PC-9 (cell line): Measurements from ENCODE around the gene PIGB. TPM values are rescaled to one million over a fixed set of nuclear protein-coding genes. Genes with fewer than 3 reads are reported as not detected.

Experiments
- BruUV-seq: library from RNA; stranded (reverse); fragments of 400-500 nt; replicated peaks from 2 replicates; lab custom pipeline; 2021; lab: Mats Ljungman, UMichigan
- CTCF ChIA-PET: fragments of 300-600 bp; sonication (Branson Sonifier 250); formaldehyde crosslinking; loops from one replicate; lab custom pipeline; 2022; ENCODE audit warnings: antibody characterized with exemption; lab: Charles Lee
- POLR2A ChIA-PET: fragments of 300-600 bp; sonication (Branson Sonifier 250); formaldehyde crosslinking; loops from one replicate; lab custom pipeline; 2022; ENCODE audit warnings: antibody characterized with exemption; ENCODE audit not compliant: unreplicated experiment; lab: Charles Lee
- DNase-seq, 2 experiments: peaks; one replicate each; pipeline versions ENCODE4 v3.0.0 to v3.0.0-alpha.2; 2015 to 2022; ENCODE audit warnings: mixed read lengths in 1 of 2
- H2AFZ ChIP-seq: fragments of 200-600 bp; sonication (generic); 2 replicates; pipeline ENCODE4 v1.8.1; 2017; ENCODE audit warnings: antibody characterized with exemption
- H3F3A ChIP-seq: fragments of 200-600 bp; sonication (generic); 2 replicates; pipeline ENCODE4 v1.8.1; 2017; ENCODE audit warnings: antibody characterized with exemption, mild to moderate bottlenecking, low read depth; ENCODE audit not compliant: insufficient read depth
- H3K27ac ChIP-seq: fragments of 200-600 bp; sonication (generic); 2 replicates; pipeline ENCODE4 v1.6.1; 2016; ENCODE audit warnings: mixed run types
- H3K27me3 ChIP-seq: fragments of 200-600 bp; sonication (generic); 2 replicates; pipeline ENCODE4 v1.6.1; 2016; ENCODE audit warnings: low read depth, mixed run types; ENCODE audit not compliant: insufficient read depth
- H3K36me3 ChIP-seq: fragments of 200-600 bp; sonication (generic); 2 replicates; pipeline ENCODE4 v1.6.1; 2016; ENCODE audit warnings: low read depth, mixed run types
- H3K4me1 ChIP-seq: fragments of 200-600 bp; sonication (generic); replicated peaks from 2 replicates; pipeline ENCODE4 v1.6.1; 2016; ENCODE audit warnings: mixed run types; ENCODE audit not compliant: insufficient read depth
- H3K4me2 ChIP-seq: fragments of 200-600 bp; sonication (generic); 2 replicates; pipeline ENCODE4 v1.6.1; 2017; ENCODE audit warnings: mixed run types
- H3K4me3 ChIP-seq: fragments of 200-600 bp; sonication (generic); 2 replicates; pipeline ENCODE4 v1.6.1; 2016; ENCODE audit warnings: mixed run types
- H3K79me2 ChIP-seq: fragments of 200-600 bp; sonication (generic); 2 replicates; pipeline ENCODE4 v1.6.1; 2017; ENCODE audit warnings: low read depth, mixed run types
- H3K9me2 ChIP-seq: fragments of 200-600 bp; sonication (generic); 2 replicates; pipeline ENCODE4 v1.8.1; 2017; ENCODE audit warnings: mild to moderate bottlenecking; ENCODE audit not compliant: insufficient read depth
- H3K9me3 ChIP-seq: fragments of 200-600 bp; sonication (generic); 2 replicates; pipeline ENCODE4 v1.8.1; 2016; ENCODE audit warnings: low read depth; ENCODE audit not compliant: insufficient read depth
- H4K20me1 ChIP-seq: fragments of 200-600 bp; sonication (generic); 2 replicates; pipeline ENCODE4 v1.8.1; 2017; ENCODE audit not compliant: insufficient read depth
- CTCF ChIP-seq: fragments of 200-600 bp; sonication (generic); conservative IDR thresholded peaks from 2 replicates; pipeline ENCODE4 v1.6.1; 2017; ENCODE audit warnings: mixed run types, antibody characterized with exemption, mild to moderate bottlenecking, moderate library complexity
- EZH2 ChIP-seq: fragments of 200-600 bp; sonication (generic); IDR thresholded peaks from 2 replicates; pipeline ENCODE4 v1.8.0; 2017; ENCODE audit warnings: antibody characterized with exemption, low read depth
- intact Hi-C: fragments of 100-400 bp; cut with micrococcal nuclease; formaldehyde crosslinking; loops from one replicate; pipeline ENCODE4 v1.10.0; 2022; ENCODE audit not compliant: unreplicated experiment
- total RNA-seq: library from RNA; stranded (reverse); gene quantifications from 2 replicates; pipeline ENCODE4 v1.2.3, GENCODE V29; 2021

Gene PIGB
- total RNA-seq, 1 experiment from 2014 or later = 12.2 TPM

DNA sequence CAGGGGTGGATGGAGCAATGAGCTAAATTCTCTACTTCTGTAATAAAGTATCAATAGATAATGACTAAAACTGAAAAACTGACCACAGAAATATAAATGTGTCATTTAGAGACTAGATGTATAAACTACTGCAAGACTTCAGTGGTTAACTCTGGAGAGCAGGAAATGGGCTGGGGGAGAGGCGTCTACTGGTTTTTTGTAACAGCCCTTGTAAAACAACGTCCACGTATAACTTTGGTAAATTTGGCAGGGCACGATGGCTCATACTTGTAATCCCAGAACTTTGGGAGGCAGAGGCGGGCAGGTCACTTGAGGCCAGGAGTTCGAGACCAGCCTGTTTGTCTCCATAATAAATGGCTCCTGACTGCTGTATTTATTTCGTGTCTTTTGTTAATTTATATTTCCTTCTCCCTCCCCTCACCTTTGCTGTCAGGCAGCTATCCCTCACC, 41.9 kb upstream of the PIGB start:
- TF ChIP-seq EZH2 (no peak), CTCF (no peak)
- intact Hi-C loops = no loop called here
- H3K79me2 ChIP-seq = no peaks in the 10 kb centered on the region
- CTCF ChIA-PET = no interaction called here
- no peaks in the 10 kb centered on the region for H3K36me3 ChIP-seq
- POLR2A ChIA-PET = no interaction called here
- H3K27ac ChIP-seq = no peak overlapping the region
- H3K9me3 ChIP-seq = no peaks in the 10 kb centered on the region
- no TSS peak for BruUV-seq
- H3K4me2 ChIP-seq = no peak overlapping the region
- H3K9me2 ChIP-seq = no peaks in the 10 kb centered on the region
- no peak overlapping the region for H3K4me3 ChIP-seq
- peaks cover 26% of the 10 kb centered on the region for H3K4me1 ChIP-seq
- H3K27me3 ChIP-seq = no peaks in the 10 kb centered on the region
- H3F3A ChIP-seq = peaks cover 23% of the 10 kb centered on the region
- DNase-seq = no peak
- H2AFZ ChIP-seq = no peak overlapping the region
- no peaks in the 10 kb centered on the region for H4K20me1 ChIP-seq

DNA sequence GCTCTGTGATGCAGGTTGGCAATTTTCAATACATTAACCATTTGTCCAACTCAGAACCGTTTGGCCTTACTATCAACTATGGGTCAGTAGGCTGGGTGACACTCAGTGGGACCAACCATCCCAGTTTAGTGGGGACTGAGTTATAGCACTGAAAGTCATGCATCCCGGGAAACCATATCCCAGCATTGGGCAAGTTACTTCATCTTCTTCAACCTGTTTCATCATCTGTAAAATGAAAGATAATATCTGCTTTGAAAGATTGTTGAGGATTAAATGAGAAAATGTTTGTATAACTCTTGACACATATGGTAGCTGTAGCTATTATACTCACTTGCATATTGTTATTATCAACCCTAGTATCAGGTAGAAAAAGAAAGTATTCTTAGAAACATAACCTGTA, 41.3 kb upstream of the PIGB start:
- no peaks in the 10 kb centered on the region for H3K9me3 ChIP-seq
- H3K4me3 ChIP-seq = no peak overlapping the region
- no peaks in the 10 kb centered on the region for H4K20me1 ChIP-seq
- no TSS peak for BruUV-seq
- peaks cover 28% of the 10 kb centered on the region for H3F3A ChIP-seq
- ChIA-PET CTCF (no interaction called here), POLR2A (no interaction called here)
- no peak overlapping the region for H3K27ac ChIP-seq
- intact Hi-C loops = no loop called here
- no peak for DNase-seq
- no peak overlapping the region for H2AFZ ChIP-seq
- H3K36me3 ChIP-seq = no peaks in the 10 kb centered on the region
- peaks cover 32% of the 10 kb centered on the region for H3K4me1 ChIP-seq
- H3K27me3 ChIP-seq = no peaks in the 10 kb centered on the region
- H3K79me2 ChIP-seq = no peaks in the 10 kb centered on the region
- TF ChIP-seq EZH2 = no peak
- TF ChIP-seq CTCF = no peak
- H3K9me2 ChIP-seq = no peaks in the 10 kb centered on the region
- H3K4me2 ChIP-seq = no peak overlapping the region

DNA sequence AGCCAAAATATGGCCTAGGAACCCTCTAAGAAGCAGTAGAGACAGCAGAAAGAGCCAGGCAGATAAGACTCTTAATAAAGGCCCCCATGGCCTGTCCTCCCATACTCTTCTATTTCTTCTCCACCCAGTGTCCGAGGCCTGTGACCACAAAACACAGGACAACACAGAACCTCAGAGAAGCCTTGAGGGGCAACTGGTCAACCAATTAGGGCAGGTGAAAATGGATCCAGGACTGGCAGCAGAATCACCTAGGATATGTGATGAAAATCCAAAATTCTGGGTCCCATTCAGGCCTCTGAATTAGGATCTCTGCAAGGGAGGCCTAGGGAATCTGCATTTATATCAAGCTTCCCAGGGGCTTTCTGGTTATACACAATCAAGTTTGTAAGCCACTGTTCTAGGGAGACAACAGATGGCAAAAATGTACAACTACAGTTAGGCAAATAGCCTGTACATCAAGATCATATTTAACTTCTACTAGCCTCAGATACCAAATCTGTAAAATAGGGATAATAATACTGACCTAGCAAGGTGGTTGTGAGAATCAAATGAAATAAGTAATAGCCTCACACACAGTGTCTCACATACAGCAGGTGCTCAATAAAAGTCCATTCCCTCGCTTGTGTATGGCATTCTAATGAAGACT, 39.8 kb upstream of the PIGB start:
- CTCF ChIA-PET = no interaction called here
- intact Hi-C loops = no loop called here
- H3K4me1 ChIP-seq = peaks cover 36% of the 10 kb centered on the region
- no peaks in the 10 kb centered on the region for H4K20me1 ChIP-seq
- 0 out of 2 replicates have a peak overlapping the region, but pooled peaks have one; percentile 37 for H2AFZ ChIP-seq
- H3K79me2 ChIP-seq = no peaks in the 10 kb centered on the region
- peaks cover 31% of the 10 kb centered on the region for H3F3A ChIP-seq
- POLR2A ChIA-PET = no interaction called here
- no peak for DNase-seq
- peak overlapping the region; percentile 82 for H3K27ac ChIP-seq
- no peaks in the 10 kb centered on the region for H3K36me3 ChIP-seq
- H3K4me3 ChIP-seq = no peak overlapping the region
- TF ChIP-seq EZH2 (no peak), CTCF (no peak)
- H3K27me3 ChIP-seq = no peaks in the 10 kb centered on the region
- no peaks in the 10 kb centered on the region for H3K9me3 ChIP-seq
- no peaks in the 10 kb centered on the region for H3K9me2 ChIP-seq
- peak overlapping the region; percentile 50 for H3K4me2 ChIP-seq
- BruUV-seq = no TSS peak
